GM12873 (cell line): Measurements from ENCODE around the gene GRID1.

Experiments
- CTCF ChIP-seq: IDR thresholded peaks from 2 replicates; pipeline ENCODE4 v1.5.1; 2012; ENCODE audit warnings: low read depth, mild to moderate bottlenecking, moderate library complexity, low read length, control low read depth; ENCODE audit not compliant: insufficient read depth; ENCODE audit errors: missing control alignments

The GRID1 gene

GRCh38 chr10:86130737-86131475 lies 235.7 kb downstream of the GRID1 start:
- no peak for TF ChIP-seq CTCF

GRCh38 chr10:86130041-86130440 lies 236.6 kb downstream of the GRID1 start:
- TF ChIP-seq CTCF: no peak

GRCh38 chr10:86128360-86128759 lies 238.2 kb downstream of the GRID1 start:
- no peak for TF ChIP-seq CTCF

GRCh38 chr10:86127274-86127819 lies 239.2 kb downstream of the GRID1 start:
- no peak for TF ChIP-seq CTCF

GRCh38 chr10:86124734-86125133 lies 241.9 kb downstream of the GRID1 start:
- no peak for TF ChIP-seq CTCF

GRCh38 chr10:86123715-86124114 lies 242.9 kb downstream of the GRID1 start:
- no peak for TF ChIP-seq CTCF

GRCh38 chr10:86123304-86123703 lies 243.3 kb downstream of the GRID1 start:
- no peak for TF ChIP-seq CTCF
